Measurements from ENCODE around the gene KAT7. TPM values are rescaled to one million over a fixed set of nuclear protein-coding genes. Genes with fewer than 3 reads are reported as not detected.

Gene KAT7
- polyA plus RNA-seq, 1 donor, result 29.9 TPM

DNA sequence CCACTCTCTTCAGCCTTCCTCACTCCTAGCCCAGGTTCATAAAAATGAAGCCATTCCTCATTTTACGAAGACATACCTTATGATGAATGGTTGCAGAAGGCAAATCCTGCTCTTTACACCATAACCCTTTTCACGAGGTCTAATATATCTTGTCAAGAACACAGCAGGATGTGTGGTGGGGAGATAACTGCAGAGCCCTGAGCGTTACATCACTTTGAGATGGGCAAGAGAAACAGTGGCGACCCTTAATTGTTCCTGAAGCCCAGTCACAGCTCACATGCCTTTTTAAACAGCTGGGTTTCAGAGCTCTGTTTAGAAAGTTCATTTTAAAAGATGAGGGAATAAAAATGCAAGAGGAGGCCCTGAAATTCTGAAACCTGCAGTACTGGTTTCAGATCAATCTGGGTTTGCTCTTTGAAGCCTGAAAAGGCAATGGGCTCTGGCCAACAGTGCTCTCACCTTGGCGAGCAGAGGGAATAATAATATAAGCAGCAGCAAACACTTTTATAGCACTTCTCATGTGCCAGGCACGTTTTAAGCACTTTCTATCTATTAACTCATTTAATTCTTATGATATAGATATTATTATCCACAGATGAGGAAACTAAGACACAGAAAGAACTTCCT, 27.4 kb upstream of the KAT7 start:
- DNase-seq (ENCODE audit: low read depth), result no peak

DNA sequence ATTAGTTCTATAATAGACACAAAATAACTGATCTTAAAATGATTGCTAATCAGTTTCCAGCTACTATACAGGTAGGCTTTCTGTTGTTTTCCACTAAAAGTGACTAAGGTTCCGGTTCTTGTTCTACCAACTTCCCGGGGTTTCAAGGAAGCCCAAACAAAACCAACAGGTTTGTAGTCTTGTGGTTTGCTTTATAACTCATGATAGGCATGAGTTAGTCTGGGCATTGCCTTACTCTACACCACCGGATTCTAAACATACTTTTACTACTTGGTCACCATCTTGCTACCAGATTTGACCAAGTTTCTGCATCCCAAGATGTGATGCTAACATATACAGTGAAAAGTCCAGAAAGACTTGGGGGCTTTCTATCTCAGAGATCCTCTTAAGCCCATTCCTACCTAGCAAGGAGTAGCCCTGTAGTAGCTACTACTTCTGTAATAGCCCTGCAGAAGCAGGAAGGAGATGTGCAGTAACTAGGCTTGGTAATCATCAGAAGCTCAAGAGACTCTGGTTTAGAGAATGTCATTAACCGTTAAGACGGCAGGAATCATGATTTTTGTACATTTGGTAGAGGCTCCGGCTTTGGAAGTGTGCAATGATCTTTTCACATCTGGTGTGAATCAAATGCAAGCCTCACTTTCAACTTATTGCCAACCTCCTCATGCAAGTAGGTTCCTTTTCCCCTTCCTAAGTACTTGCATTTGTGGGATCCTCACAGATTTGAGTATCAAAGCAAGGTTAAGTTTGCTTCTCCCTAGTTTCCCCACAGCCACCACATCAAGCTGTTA, 26.1 kb upstream of the KAT7 start:
- no peak for DNase-seq (ENCODE audit: low read depth)

DNA sequence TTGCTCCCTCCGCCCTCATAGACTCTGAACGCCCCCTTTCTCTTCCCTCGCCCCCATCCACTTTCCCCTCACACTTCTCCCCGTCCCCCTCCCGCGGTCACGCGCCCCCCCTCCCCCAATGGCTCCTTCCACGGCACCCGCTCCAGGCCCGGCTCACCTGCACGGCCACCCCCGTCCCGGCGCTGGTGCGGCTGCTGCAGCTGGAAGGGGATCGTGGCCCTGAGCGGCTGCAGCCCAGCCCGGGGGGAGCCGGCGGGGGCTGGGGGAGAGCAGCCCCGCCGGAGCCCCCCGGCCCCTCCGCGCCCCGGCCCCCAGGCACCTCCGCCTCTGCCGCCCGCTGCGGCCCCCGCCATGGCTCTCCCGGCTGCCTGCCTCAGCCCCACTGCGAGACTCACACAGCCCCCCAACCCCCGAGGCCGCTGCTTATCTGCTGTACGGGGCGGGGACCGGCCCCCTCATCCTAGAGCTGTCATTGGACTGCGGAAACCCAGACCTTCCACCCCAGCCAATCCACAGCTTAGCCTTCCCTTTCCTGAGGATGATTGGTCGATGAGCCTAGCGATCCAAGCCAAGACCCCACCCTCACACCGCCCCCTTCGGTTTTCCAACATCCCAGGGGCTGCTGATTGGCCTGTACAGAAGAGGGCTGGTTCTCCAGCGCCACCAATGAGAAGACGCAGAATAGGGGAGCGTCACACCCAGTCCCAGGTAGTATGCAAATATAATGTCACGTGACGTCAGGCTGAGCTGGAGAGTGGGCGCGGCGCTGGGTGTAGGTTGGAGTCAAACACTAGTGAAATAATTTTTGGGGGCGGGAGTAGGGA, 24.5 kb upstream of the KAT7 start, which contains the start of gene FAM117A:
FAM117A (minus strand) TSS at position 397 of the 824 bp plus-strand sequence; CDS start at position 353, 44 bp downstream.
- DNase-seq (ENCODE audit: low read depth), result peak; percentile 95

DNA sequence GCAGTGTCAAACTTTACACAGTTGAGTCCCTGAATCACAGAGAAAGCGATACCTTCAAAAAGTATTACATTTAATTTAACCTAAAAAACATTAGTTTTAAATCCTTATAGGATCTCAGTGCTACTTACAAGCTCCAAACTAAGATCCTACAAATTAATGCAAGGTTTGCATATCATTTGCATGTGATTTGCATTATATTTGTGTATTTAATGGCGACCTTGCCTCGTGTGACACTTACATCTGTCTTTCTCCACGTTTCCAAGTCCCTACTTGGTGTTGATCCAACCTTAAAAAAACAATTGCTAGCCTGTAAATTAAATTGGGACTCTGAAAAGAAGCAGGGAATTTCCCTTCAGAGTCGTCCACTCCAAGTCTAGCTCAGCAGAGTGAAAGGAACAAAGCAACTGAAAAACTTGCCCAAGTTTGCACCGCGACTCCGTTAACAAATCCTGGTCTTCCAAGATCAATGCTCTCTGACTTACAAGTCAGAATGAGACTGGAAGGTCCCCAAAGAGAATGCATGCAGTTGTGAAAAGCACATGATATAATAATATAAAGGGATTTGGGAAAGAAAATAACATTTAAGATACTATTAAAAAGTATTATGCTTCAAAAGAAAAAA, 23.8 kb upstream of the KAT7 start:
- DNase-seq (ENCODE audit: low read depth), result no peak

DNA sequence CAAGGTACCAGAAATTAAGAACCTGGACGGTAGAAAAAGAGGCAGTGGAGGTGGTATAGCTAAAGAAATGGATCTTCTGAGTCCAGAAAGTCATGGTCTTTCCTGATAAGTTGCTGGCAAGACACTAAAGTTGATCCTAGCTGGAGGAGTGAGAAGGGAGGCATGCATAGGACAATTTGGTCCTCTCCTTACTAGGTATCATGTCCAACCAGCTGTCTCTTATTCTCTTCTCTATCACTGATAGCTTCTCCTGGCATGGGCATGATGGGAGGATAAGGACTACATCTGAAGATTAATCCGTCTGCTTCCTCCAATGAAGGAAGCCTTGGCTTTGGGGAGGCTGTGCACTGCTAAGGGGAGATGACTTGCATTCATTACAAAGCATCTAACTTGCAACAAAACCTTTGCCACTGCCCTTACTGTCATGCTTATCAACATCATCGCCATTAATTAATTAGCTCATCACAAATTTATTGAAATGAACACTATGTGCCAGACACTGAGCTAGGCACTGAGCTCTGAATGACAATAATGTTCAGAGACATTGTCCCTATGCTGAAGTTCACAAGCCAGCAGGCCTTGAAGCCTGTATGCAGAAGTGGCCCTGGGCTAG, 21.5 kb upstream of the KAT7 start:
- DNase-seq (ENCODE audit: low read depth), result no peak

DNA sequence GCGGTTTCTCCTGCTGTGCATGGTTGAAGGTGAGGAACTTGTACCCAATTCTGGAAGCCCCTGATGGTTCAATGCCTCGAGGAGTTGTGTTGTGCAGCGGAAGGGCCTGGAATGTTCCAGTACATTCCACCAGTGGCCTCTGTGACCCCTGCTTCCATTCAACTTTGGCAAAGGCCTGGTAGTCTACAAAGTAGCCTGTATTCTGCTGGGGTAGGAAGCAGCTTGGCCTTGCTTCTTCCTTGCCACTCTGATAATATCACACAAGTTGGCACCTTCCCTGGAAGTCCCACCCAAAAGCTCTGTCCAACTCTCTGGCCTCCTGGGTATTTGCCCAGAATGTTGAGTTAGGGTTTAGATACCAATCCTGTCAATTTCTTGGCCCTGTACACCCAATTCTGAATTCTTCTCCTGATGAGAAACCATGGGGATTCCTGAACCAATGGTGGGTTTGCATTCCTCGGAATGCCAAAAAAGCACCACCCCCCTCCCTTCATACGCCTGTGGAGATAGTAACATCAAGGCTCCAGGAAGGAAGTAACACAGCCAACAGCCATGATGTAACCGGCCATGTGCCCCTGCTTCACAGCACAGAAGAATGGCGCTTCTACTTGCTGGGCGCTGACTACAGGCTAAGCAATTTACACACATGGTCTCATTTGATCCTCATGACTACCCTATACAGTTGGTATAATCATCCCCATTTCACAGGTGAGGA, 12.8 kb upstream of the KAT7 start:
- no peak for DNase-seq (ENCODE audit: low read depth)

DNA sequence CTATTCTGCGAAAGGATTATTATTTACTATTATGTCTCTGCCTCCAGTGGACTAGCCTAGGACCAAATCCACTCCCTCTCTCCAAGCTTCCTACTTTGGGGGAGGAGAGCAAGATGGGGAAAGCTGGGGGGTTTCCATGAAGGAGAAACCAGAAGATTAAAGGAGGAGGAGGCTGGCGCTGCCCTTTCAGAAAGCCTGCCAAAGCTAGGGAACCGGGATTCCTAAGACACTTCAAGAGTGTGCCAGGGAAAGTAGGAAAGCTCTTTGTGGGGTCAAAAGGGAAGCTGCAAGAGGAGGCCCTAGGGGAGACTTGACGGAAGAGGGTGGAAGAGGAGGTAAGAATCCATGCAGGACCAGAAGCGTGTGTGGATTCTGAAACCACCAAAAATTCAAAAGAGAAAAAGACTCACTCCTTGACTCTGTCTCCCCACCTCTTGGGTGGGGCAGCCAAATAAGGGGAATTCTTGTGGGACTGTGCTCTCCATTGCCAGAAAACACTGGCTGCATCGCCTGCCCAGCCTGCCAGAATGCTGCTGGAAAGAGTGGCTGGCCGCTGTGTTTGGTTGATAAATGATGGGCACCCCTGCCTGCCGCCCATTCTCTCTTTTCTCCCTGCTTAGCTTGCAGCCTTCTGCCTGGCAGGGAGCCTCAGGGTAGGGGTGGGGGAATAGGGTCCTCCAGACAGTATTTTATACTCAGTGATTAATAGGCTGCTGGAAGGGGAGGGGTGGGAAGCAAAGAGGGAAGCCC, 11.8 kb upstream of the KAT7 start:
- DNase-seq (ENCODE audit: low read depth), result no peak

DNA sequence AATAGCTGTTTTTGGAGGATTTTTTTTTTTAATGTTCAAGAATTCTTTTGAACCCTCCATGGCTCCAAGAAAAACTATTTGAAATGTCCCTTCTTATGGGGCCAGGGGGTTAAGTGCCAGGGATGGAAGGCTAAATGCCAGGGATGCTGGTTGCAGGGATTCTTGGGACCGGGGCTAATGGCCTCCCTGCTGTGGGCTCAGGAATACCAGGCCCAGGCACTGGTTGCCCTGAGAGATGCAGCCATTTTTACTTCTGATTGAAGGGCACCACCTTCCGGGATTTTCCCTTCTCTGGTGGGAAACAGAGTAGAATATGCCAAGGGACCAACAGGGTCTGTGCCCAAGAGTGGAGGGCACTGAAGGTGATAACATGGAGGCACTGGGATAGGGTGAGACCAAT, 10.9 kb upstream of the KAT7 start:
- DNase-seq (ENCODE audit: low read depth), result no peak

DNA sequence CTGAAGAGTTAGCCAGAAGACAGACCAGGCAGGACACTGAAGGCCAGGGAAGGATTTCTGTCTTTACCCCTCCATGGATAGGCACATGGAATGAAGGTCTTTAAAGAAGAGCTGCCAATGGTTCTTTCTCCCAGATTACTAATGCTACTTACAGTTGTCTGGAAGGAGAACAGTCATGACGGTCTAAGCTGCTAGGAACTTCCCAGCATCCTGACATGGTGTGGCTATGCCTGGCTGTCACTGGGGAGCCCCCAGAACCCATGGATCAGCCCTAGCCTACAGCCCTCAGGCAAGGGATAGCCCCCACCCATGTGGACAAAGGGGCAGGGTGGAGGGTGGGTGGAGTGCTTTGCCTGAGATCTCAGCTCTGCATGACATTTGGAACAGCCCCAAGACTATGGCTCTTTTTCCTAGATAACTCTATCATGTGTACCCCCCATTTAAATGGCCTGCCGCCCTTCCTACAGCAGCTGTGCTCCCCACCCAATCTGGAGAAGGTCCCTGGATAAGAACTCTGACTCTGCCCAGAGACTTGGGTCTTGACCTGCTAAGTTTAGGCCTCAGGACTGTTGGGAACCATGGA, 9.2 kb upstream of the KAT7 start:
- DNase-seq (ENCODE audit: low read depth), result no peak

DNA sequence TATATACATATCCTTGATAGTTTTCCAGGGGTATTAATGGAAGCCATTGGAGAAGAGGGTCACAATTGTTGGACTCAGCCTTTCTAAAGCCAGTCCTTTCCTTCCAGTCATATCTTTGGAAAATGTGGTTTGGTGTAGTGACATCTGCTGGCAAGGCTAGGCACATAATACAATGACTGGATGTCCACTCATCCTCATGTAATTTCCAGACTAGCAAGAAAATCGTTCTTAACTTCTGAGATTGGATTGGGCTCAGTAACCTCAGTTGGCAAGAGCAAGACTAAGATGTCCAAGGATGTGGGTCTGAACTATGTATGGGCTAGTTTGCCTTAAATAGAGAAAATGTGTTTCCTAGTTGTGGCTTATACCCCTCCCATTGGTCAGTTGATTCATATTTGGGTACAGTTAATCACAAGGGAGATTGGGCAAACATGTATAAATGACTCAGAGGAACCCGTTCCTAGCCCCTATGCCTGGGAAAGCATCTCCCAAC, 8.7 kb upstream of the KAT7 start:
- DNase-seq (ENCODE audit: low read depth), result peak; percentile 64

DNA sequence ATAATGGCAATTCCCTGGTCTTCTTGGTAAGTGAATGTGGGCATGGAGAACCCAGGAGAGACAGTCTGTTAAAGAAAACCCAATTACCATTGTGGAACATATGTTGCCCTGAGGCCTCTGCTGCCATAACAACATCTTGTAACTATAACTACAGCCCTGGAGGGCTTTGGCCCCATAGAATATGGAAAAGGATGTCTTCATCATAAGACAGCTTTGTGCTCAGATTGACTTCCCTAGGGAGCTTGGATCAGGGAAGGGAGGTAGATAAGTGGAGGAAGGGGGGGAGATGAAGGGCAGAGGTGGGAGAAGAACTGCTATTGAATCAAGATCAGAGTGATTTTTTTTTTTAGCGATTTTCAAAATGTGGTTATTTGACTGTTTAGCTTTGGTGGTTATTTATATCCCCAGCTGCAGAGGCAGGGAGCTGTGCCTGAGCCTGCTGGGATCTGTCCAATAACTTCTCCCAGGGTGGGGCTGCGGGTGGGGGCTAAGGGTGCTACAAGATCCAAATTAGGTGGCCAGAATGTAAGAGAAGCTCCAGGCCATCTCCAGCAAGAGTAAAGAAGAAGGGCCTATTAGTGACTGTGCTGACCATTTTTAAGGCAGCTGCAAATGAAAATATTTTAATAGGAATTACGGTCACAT, 5.3 kb upstream of the KAT7 start:
- DNase-seq (ENCODE audit: low read depth), result no peak

DNA sequence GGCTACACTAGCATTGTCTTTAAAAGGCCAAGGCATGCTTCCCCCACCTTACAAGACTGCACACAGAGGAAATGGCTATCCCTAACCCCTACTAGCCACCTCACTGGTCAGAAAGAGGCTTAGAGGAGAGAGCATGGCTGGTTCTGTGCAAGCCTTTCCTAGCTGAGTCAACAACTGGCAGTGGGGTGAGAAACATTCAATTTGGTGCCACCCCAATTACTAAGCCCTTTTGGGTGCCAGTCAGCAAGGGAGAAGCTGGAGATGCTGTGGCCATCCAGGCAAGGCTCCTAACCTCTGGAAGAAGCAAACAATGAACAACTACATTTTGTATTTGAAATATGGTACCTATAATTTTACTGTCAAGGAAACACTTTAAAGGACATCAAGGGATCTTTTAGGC, 4.7 kb upstream of the KAT7 start:
- DNase-seq (ENCODE audit: low read depth), result no peak

DNA sequence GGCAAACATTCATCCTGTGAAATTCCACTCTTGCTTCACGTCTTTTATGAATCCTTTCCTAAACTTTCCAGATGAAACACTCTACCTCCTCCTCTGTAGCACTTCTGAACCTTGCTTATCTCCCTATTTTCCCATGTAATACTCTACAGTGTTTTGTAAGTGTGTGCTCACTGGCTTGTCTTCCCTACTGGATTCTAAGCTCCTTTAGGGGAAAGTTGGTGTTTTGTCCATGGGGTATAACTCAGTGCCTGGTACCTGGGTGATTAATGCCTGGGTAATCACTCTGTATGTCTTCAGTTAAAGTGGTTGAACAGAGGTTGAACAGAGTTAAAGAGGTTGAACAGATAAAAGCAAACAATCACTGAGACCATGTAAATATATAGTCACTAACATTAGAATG, 3.8 kb upstream of the KAT7 start:
- no peak for DNase-seq (ENCODE audit: low read depth)

DNA sequence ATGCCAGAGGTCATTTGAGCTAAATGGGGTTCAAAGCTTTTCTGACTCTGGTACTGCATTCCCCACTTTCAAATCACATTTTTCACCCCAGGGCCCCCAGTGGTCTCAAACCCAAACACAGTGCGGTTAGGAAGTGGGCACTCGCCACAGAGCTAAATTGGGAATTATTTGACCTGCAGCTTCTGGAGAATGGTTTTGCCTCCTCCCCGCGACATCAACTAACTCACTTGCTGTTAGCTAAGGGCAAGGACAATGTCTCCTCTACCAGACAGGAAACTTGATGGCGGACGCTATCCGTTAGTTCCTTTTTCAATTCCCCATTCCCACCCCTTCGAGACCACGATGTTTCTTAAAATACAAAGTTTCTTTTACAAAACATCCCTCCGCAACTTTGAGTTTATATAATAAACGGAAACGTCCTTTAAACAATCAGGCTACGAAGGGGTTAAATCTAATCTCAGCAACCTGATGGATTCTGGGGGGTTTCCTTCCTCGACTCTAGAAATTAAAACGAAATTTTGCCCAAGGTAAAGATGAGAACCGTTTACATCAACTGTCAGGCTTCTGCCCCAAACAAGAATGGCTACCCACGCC, 500 bp upstream of the KAT7 start:
- DNase-seq (ENCODE audit: low read depth), result no peak

DNA sequence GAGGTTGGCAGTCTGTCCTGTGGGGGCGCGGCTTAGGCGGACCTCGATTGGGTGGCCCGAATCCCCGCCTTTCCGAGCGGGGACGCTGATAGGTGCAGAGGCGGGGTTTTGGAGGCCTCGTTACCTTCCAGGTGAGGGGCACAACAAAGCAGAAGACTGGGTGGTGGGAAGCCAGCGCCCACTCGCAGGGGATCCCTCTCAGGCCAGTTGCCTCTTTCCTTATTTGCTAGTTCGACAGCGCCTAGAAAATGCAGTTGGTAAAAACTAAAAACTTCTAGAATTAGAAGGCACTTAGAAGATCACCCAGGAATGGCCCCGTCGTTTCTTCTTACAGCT, 730 bp downstream of the KAT7 start:
- no peak for DNase-seq (ENCODE audit: low read depth)

DNA sequence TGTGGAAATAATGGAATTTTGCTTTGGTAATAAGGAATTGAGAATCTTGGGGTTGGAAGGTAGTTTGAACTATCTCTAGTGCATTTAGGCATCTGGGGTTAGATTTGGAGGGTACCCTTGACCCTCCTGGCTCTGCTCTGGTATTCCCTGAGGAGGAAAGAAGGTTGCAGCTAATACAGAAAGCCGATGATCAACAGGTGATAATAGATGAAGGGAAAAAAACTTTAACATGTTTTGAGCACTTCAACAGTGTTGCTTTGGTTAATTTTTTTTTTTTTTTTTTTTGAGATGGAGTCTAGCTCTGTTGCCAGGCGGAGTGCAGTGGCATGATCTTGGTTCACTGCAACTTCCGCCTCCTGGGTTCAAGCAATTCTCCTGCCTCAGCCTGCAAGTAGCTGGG, 4.8 kb downstream of the KAT7 start:
- DNase-seq (ENCODE audit: low read depth), result no peak

DNA sequence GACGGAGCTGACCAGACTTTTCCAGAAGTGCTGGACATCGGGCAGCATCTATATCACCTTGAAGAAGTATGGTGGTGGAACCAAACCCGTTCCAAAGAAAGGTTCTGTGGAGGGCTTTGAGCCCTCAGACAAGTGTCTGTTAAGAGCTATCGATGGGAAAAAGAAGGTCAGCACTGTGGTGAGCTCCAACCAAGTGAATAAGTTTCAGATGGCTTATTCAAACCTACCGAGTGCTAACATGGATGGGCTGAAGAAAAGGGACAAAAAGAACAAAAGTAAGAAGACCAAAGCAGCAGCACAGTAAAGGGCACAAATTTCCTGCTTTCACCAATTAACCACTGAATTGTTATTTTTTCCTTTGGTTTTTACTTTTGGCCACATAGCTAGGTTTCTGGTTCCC, 6.9 kb downstream of the KAT7 start:
- DNase-seq (ENCODE audit: low read depth), result no peak

DNA sequence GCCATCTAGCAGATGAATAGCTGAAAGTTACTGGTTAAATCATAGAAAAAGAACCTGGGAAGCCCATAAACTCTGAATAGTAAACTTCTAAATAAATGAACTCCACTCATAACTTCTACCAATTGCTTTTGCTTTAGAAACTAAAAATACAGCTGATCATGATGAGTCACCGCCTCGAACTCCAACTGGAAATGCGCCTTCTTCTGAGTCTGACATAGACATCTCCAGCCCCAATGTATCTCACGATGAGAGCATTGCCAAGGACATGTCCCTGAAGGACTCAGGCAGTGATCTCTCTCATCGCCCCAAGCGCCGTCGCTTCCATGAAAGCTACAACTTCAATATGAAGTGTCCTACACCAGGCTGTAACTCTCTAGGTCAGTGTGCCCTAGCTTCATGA, 9.7 kb downstream of the KAT7 start:
- DNase-seq (ENCODE audit: low read depth), result no peak

DNA sequence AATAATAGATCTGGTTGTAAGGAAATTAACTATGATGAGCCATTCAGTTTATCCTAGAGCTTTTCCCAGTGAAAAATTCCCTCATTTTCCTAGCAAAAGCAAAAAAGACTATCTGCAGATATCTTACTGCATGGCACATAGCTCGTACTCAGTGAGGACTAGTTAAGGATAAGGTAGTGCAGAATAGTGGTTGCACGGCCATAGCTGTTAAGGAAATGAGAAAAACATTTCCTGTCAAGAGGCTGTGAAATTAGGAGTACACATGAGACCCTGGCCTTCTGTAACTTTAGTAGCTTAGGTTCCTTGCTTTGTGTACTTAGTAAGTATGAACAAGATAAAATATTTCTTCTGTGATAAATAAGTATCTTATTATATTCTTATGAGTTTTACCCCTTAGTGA, 10.3 kb downstream of the KAT7 start:
- no peak for DNase-seq (ENCODE audit: low read depth)
